ENCODE results near the gene GARNL3.

DNA sequence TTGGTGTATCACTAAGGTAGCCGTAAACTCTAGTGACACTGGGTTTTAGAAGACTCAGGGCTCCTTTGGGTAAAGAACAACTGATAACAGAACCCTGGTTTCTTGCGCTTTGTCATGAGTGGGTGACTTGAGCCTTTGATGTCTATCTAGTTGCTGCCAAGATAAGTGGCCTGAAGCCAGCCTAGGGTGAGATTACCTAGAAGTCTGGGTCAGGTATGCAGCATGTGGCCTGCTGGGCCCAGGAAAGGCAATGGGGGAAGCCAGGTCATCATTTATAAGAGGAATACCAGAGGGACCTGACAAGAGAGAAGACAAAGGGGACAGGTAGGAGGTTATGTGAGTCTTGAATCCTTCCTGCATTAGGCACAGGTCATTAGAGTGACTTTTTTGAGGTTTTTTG is 23.2 kb upstream of the GARNL3 start:
- TF ChIP-seq, protein P1, sequence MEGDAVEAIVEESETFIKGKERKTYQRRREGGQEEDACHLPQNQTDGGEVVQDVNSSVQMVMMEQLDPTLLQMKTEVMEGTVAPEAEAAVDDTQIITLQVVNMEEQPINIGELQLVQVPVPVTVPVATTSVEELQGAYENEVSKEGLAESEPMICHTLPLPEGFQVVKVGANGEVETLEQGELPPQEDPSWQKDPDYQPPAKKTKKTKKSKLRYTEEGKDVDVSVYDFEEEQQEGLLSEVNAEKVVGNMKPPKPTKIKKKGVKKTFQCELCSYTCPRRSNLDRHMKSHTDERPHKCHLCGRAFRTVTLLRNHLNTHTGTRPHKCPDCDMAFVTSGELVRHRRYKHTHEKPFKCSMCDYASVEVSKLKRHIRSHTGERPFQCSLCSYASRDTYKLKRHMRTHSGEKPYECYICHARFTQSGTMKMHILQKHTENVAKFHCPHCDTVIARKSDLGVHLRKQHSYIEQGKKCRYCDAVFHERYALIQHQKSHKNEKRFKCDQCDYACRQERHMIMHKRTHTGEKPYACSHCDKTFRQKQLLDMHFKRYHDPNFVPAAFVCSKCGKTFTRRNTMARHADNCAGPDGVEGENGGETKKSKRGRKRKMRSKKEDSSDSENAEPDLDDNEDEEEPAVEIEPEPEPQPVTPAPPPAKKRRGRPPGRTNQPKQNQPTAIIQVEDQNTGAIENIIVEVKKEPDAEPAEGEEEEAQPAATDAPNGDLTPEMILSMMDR (IDR thresholded peaks at IDR 0.05; ENCODE audit: poor library complexity, severe bottlenecking): no peak
- TF ChIP-seq, protein P2, sequence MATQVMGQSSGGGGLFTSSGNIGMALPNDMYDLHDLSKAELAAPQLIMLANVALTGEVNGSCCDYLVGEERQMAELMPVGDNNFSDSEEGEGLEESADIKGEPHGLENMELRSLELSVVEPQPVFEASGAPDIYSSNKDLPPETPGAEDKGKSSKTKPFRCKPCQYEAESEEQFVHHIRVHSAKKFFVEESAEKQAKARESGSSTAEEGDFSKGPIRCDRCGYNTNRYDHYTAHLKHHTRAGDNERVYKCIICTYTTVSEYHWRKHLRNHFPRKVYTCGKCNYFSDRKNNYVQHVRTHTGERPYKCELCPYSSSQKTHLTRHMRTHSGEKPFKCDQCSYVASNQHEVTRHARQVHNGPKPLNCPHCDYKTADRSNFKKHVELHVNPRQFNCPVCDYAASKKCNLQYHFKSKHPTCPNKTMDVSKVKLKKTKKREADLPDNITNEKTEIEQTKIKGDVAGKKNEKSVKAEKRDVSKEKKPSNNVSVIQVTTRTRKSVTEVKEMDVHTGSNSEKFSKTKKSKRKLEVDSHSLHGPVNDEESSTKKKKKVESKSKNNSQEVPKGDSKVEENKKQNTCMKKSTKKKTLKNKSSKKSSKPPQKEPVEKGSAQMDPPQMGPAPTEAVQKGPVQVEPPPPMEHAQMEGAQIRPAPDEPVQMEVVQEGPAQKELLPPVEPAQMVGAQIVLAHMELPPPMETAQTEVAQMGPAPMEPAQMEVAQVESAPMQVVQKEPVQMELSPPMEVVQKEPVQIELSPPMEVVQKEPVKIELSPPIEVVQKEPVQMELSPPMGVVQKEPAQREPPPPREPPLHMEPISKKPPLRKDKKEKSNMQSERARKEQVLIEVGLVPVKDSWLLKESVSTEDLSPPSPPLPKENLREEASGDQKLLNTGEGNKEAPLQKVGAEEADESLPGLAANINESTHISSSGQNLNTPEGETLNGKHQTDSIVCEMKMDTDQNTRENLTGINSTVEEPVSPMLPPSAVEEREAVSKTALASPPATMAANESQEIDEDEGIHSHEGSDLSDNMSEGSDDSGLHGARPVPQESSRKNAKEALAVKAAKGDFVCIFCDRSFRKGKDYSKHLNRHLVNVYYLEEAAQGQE (IDR thresholded peaks at IDR 0.05; ENCODE audit: borderline replicate concordance): no peak
- TF ChIP-seq POLR2AphosphoS5 (IDR thresholded peaks at IDR 0.05): no peak

Measured in neural cell (in vitro differentiated cells).